ENCODE measurements around the gene FAM13B.
"Not testable (repeated sequence)": the region's sequence is repeated elsewhere in the genome, so short reads cannot be mapped to it uniquely, and the experiment has no call there.

Gene FAM13B

GRCh38 chr5:137989419-137989818 lies 43.5 kb downstream of the FAM13B start:
- DNase-seq (ENCODE audit: low read depth in 2 of 2), result no peak

GRCh38 chr5:137975208-137975607 lies 57.7 kb downstream of the FAM13B start:
- DNase-seq (ENCODE audit: low read depth in 2 of 2), result no peak

GRCh38 chr5:137970384-137970783 lies 62.5 kb downstream of the FAM13B start:
- DNase-seq (ENCODE audit: low read depth in 2 of 2), result not testable (repeated sequence)

- DNase-seq (ENCODE audit: low read depth in 2 of 2), result no peak
Measured at GRCh38 chr5:137960819-137961218, 72.1 kb downstream of the FAM13B start.

DNA sequence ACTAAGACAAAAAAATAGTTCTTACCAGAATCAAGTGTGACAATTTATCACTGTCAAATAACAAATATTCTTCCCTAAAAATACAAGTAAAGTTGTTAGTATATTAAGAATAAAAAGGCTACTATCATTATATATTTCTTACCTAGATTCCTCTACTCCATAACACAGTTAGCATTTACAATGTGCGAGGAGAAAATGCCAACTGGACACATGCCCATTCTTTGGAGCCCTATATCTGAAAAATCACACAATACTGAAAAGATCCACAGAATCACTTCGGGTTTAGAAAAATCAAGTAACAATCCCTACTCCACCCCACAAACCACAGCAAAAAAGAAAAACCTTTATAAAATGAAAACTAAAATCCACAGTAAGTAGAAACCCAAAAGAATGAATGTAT lies 72.7 kb downstream of the FAM13B start:
- no peak for DNase-seq (ENCODE audit: low read depth in 2 of 2)

DNA sequence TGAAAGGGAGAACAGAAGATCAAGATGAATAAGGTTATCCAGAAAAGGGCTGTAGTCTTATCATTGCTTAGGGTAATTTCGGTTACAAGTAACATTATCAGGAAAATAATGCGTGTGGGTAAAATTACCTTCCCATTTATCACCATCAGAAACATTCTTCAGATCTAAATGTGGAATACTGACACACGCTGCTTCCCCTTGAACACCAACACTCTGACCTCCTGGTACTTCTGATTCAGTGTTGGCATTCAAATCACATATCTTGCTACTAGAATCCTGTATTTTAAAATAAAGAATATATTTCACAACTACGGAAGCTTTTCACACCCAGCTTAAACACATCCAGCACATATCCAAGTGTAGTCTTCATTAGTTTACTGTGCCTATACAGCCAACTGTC lies 73.4 kb downstream of the FAM13B start:
- DNase-seq (ENCODE audit: low read depth in 2 of 2), result no peak

DNA sequence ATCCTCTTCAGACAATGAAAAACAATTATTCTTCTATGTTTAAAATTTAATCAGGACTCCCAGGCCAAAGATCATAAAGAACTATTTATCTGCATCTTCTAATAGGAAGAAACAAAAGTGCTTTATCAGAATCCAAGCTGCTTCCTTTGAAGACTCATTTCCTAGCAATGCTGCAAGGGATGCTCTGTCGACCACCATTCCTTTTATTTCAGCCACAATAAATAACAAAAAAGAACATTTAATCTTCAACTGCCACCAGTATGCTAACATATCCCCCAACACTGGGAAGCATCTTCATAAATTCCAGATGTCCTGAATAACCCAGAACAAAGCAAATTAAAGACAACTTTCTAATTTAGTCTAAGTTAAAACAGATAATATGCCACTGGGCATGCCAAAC lies 74.9 kb downstream of the FAM13B start:
- no peak for DNase-seq (ENCODE audit: low read depth in 2 of 2)

DNA sequence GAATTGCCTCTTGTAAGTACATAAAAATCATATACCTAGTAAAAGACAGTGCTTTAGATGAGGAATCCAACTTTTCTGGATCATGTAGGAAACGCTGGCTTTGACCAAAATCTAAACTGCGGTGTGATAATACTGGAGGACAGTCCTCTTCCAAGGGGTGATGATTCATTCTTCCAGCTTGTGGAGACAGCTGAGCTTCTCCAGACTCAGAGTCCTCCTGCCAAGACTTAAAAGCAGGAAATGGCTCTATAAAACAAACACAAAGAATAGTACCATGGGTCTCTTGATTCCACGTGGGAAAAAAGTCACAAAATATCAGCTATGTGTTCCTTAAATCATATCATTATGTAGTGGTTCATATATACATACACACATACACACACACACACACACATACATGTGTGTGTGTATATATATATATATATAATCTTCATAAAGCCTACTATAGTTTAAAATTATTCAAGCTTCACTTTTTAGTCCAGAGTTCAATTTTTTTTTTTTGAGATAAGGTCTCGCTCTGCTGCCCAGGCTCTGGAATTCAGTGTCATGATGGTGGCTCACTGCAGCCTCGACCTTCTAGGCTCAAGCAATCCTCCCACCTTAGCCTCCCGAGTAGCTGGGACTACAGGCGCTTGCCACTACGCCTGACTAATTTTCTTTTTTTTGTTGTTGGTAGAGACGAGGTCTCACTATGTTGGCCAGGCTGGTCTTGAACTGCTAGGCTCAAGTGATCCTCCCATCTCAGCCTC lies 78.6 kb downstream of the FAM13B start:
- no peak for DNase-seq (ENCODE audit: low read depth in 2 of 2)

GRCh38 chr5:137945825-137946224 lies 87.1 kb downstream of the FAM13B start:
- no peak for DNase-seq (ENCODE audit: low read depth in 2 of 2)

DNA sequence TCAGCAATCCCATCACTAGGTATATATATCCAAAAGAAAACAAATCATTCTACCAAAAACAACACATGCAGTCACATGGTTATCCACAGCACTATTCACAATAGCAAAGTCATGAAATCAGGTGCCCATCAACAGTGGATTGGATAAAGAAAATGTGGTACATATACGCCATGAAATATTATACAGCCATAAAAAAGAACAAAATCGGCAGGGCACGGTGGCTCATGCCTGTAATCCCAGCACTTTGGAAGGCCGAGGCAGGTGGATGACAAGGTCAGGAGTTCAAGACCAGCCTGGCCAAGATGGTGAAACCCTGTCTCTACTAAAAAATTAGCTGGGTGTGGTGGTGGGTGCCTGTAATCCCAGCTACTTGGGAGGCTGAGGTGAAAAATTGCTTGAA lies 88.6 kb downstream of the FAM13B start:
- DNase-seq (ENCODE audit: low read depth in 2 of 2), result not testable (repeated sequence)

DNA sequence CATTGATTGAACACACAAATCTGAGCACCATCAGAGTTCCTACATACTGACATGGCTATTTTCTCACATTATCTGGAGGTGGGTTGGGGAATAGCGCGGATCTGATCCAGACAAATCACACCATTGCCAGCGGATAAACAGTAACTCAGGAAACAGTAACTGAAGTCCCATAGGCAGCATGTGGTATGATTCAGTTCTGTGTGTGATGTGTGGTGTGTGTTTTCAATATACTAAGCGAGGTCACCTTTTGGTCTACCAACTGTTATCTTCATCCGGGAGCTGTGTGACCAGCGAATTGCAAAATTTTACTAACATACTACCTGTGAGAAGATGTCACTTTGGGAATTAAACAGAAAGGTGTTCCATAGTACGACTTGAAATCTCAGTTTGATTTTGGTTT lies 93.5 kb downstream of the FAM13B start:
- no peak for DNase-seq (ENCODE audit: low read depth in 2 of 2)

DNA sequence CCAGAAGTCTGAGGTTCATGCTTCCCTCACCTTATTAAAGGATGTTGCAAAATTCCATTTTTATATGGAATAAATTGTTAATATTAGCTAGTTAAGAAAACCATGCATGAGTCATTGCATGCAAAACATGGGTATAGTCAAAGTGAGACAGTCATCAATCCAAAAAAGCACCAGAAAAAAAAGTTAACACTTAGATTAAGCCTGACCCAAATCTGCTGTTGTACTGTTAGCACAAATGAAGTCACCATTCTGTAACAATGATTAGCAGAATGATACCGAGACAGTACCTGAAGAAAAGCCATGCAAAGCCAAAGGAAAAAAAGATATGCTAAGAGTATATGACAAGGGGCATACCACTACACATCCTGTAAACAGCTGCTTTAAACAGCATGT lies 94.1 kb downstream of the FAM13B start:
- DNase-seq (ENCODE audit: low read depth in 2 of 2), result no peak

- DNase-seq (ENCODE audit: low read depth in 2 of 2), result no peak
Measured at GRCh38 chr5:137937994-137938750, 94.7 kb downstream of the FAM13B start.

DNA sequence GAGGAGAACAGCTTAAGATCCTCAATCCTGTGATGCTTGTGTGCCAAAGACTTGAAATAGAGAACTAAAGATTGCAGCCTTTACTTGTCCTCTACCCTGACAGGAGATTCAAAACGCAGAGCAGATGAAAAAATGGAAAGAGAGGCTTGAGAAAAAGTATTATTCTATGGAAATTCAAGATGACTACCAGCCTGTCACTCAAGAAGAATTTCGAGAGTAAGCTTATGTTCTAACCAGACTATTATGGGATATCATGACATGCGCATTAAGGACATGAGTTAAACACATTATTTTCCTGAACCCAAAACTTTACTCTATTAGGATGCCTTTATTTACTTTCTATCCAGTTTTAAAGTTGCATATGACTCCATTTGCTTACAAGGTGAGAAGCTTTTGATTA lies 97.2 kb downstream of the FAM13B start:
- DNase-seq (ENCODE audit: low read depth in 2 of 2), result no peak

DNA sequence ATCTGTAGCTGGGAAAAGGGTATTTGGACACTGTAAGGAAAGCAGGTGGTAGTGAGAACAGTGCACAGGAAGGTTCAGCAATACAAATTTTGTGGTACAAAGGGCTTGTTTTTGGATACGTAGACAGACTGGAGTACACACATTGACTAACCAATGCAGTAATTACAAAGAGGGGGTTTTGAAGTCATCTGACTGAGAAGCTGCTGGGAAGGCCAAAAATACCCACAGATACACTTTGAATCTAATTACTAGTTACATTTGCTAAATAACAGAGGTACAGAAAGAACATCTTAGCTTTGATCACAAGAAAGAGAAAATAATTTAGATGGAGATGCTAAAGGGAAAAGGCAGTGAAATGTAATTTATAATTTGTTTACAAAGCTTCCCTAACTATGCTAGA lies 97.7 kb downstream of the FAM13B start:
- DNase-seq (ENCODE audit: low read depth in 2 of 2), result no peak

DNA sequence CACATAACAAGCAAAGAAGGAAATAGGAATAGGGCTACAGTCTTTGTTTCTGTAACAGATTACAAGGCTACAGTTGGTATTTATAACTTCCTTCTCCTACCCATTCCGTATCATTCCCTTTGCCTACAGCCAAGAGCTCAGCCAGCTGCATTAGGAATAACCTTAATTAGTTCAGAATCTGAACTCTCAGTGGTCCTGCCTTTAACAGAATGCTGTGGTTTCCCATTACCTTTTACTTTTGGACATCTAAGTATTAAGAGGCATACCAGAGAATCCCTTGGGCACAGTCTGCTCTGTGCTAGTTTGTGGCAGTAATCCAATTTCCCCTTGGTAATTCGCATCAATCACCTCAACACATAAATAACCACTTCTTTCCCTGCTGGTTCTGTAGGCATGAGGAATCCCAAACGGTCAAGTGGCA lies 99.4 kb downstream of the FAM13B start:
- no peak for DNase-seq (ENCODE audit: low read depth in 2 of 2)

DNA sequence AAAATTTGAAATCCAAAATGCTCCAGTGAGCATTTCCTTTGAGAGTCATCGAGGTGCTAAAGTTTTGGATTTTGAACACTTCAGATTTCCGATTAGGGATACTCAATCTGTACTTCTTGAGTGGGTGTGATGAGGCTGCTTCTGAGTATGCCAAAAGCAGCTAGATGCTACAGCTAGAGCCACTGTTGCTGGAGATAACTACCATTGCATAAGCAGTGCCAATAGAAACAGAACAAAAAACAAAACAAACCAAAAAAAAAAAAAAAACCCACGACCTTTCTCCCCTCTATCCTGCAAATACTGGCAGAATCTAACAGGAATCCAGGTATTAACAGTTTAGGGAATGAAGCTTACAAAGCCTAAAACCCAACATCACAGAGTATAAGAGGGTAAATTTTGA lies 100.1 kb downstream of the FAM13B start:
- no peak for DNase-seq (ENCODE audit: low read depth in 2 of 2)

DNA sequence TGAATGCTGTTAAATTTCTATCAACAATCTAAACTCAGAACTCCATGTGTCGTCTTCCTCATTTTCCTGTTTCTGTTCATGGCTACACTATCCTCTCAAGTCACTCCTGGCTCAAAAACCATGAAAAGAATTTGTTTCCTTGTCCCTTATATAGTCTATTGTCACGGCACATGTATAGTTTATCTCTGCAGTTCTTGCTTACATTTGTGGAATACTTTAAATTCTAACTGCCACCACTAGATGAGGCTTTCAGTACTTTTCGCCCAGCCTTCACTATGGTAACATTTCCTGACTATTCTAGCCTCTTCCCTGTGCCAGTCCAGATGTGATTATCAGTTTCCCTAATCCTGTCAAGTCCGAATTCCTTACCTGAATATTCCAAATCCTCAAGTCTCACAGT lies 109.0 kb downstream of the FAM13B start:
- no peak for DNase-seq (ENCODE audit: low read depth in 2 of 2)

DNA sequence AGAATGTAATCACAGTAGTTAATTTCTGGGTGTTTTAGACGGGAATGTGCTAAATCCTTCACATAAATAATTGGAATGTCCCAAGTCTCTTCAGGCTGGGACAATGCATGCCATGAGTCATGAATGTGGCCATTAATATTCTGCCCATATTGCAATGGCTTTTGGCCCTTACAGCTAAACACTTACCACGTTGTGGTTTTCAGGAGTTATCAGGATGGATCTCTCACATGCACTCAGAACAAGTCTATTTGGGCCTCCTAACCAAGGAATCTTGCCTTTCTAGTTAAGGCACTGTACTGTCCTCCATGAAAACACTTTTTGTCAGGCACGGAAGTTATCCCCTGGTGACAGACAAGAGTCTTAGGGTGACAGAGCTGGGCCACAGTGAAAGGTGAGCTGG lies 110.9 kb downstream of the FAM13B start:
- no peak for DNase-seq (ENCODE audit: low read depth in 2 of 2)

DNA sequence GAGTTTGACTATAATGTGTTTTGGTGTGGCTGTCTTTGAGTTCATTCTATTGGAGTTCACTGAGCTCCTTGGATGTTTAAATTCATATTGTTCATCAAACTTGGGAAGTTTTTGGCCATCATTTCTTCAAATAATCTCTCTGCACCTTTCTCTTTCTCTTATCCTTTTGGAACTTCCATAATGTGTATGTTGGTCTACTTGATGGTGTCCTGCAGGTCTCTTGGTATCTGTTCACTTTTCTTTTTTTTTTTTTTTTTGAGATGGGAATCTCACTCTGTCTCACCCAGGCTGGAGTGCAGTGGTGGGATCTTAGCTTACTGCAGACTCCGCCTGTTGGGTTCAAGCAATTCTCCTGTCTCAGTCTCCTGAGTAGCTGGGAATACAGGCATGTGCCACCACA lies 116.0 kb downstream of the FAM13B start:
- DNase-seq (ENCODE audit: low read depth in 2 of 2), result no peak

DNA sequence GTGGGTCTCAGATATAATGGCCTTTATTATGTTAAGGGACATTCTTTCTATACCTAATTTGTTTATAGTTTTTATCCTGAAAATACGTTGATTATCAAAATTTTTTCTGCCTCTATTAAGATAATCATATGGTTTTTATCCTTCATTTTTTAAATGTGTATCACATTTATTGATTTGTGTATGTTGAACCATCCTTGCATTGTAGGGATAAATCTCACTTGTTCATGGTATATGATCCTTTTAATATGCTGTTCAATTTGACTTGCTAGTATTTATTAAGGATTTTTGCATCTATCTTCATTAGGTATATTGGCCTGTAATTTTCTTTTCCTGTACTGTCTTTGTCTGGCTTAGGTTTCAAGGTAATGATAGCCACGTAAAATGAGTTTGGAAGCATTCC lies 118.1 kb downstream of the FAM13B start:
- no peak for DNase-seq (ENCODE audit: low read depth in 2 of 2)

GRCh38 chr5:137902408-137903133 lies 130.3 kb downstream of the FAM13B start:
- no peak for DNase-seq (ENCODE audit: low read depth in 2 of 2)
